K562 (cell line): ENCODE results near the gene MTHFD2. TPM values are rescaled to one million over a fixed set of nuclear protein-coding genes. Genes with fewer than 3 reads are reported as not detected.

Experiments used
- ARHGAP35 ChIP-seq: fragments of 450-650 bp; IDR thresholded peaks from 2 replicates; pipeline ENCODE4 v1.6.1; 2018; ENCODE audit not compliant: partially characterized antibody
- BRD4 ChIP-seq: fragments of 200-600 bp; sonication (generic); IDR thresholded peaks from 2 replicates; pipeline ENCODE4 v1.6.1; 2017; ENCODE audit warnings: inconsistent platforms
- CBX8 ChIP-seq: fragments of 200-600 bp; sonication (generic); IDR thresholded peaks from 2 replicates; pipeline ENCODE4 v1.6.1; 2012; ENCODE audit warnings: borderline replicate concordance, mixed run types, low read depth, mild to moderate bottlenecking, moderate library complexity, mixed read lengths, low read length, control low read depth, inconsistent platforms; ENCODE audit not compliant: poor library complexity, severe bottlenecking; ENCODE audit errors: extremely low read depth
- E2F6 ChIP-seq, 2 experiments: IDR thresholded peaks; 2 replicates each; pipeline ENCODE4 v1.6.1; 2011; ENCODE audit warnings: borderline replicate concordance in 1 of 2, control low read depth in 1 of 2, low read depth in 1 of 2, low read length in 1 of 2, mild to moderate bottlenecking in 1 of 2, mixed read lengths in 1 of 2, moderate library complexity in 1 of 2; ENCODE audit not compliant: insufficient read depth in 1 of 2, insufficient read length in 1 of 2, poor library complexity in 1 of 2, severe bottlenecking in 1 of 2; ENCODE audit errors: extremely low read depth in 1 of 2
- ETV6 ChIP-seq, 3 experiments: fragments of 150-350 bp in 1 of 3; sonication (generic) in 1 of 3; formaldehyde crosslinking in 1 of 3; IDR thresholded peaks; 2 replicates each; pipeline versions ENCODE4 v1.6.1 to v1.8.0; 2014 to 2022; ENCODE audit warnings: borderline replicate concordance in 2 of 3, low read depth in 2 of 3, antibody characterized with exemption in 1 of 3, low read length in 1 of 3, mild to moderate bottlenecking in 1 of 3, missing genetic modification reagents in 1 of 3
- HDAC1 ChIP-seq, 2 experiments: fragments of 450-650 bp; IDR thresholded peaks; 2 replicates each; pipeline ENCODE4 v1.6.1; 2016 to 2017; ENCODE audit warnings: inconsistent platforms in 1 of 2, mild to moderate bottlenecking in 1 of 2, moderate library complexity in 1 of 2
- HMG20A ChIP-seq: fragments of 450-650 bp; formaldehyde crosslinking; conservative IDR thresholded peaks from 2 replicates; pipeline ENCODE4 v1.4.0; 2020; ENCODE audit warnings: mild to moderate bottlenecking, mixed read lengths
- HOXB6 ChIP-seq: fragments of 250-450 bp; sonication (Bioruptor Pico); IDR thresholded peaks from 2 replicates; pipeline ENCODE4 v1.5.1; 2022; ENCODE audit warnings: mild to moderate bottlenecking, borderline replicate concordance
- MYBL2 ChIP-seq, 2 experiments: fragments of 450-650 bp in 1 of 2; sonication (generic) in 1 of 2; formaldehyde crosslinking in 1 of 2; IDR thresholded peaks; 2 replicates each; pipeline versions ENCODE4 v1.6.1 to v1.8.1; 2017 to 2022; ENCODE audit warnings: borderline replicate concordance in 1 of 2, inconsistent platforms in 1 of 2, low read depth in 1 of 2, mild to moderate bottlenecking in 1 of 2, missing genetic modification reagents in 1 of 2, moderate library complexity in 1 of 2
- NCOA6 ChIP-seq: fragments of 450-650 bp; IDR thresholded peaks from 2 replicates; pipeline ENCODE4 v1.6.1; 2017; ENCODE audit warnings: mild to moderate bottlenecking
- NFE2 ChIP-seq: IDR thresholded peaks from 2 replicates; pipeline ENCODE4 v1.6.1; 2014; ENCODE audit warnings: antibody characterized with exemption, low read depth
- POLR2AphosphoS2 ChIP-seq: IDR thresholded peaks from 2 replicates; pipeline ENCODE4 v1.6.1; 2012; ENCODE audit warnings: low read length, improper control_type of control experiment
- RBM34 ChIP-seq: fragments of 200-400 bp; formaldehyde crosslinking; IDR thresholded peaks from 2 replicates; pipeline ENCODE4 v1.6.1; 2018; ENCODE audit warnings: low read length, borderline replicate concordance; ENCODE audit not compliant: insufficient read depth
- RFX1 ChIP-seq: fragments of 450-650 bp; IDR thresholded peaks from 2 replicates; pipeline ENCODE4 v1.6.1; 2016; ENCODE audit warnings: mild to moderate bottlenecking, moderate library complexity
- TAF1 ChIP-seq: IDR thresholded peaks from 2 replicates; pipeline ENCODE4 v1.6.1; 2011; ENCODE audit warnings: mild to moderate bottlenecking, low read length, moderate library complexity; ENCODE audit not compliant: insufficient read depth, control insufficient read depth, severe bottlenecking; ENCODE audit errors: extremely low read depth
- TCF15 ChIP-seq: fragments of 250-450 bp; sonication (Bioruptor Pico); IDR thresholded peaks from 2 replicates; pipeline ENCODE4 v1.8.0; 2022; ENCODE audit warnings: moderate library complexity, mild to moderate bottlenecking, inconsistent platforms
- TFAP4 ChIP-seq: sonication (generic); formaldehyde crosslinking; IDR thresholded peaks from 2 replicates; pipeline ENCODE4 v1.8.0; 2022; ENCODE audit warnings: missing genetic modification reagents, mild to moderate bottlenecking, moderate library complexity, borderline replicate concordance
- THRB ChIP-seq: fragments of 450-650 bp; formaldehyde crosslinking; conservative IDR thresholded peaks from 2 replicates; pipeline ENCODE4 v1.4.0; 2022; ENCODE audit warnings: mild to moderate bottlenecking, missing genetic modification characterization
- ZFP1 ChIP-seq: fragments of 450-650 bp; formaldehyde crosslinking; IDR thresholded peaks from 2 replicates; pipeline ENCODE4 v1.4.0; 2020; ENCODE audit warnings: mild to moderate bottlenecking, mixed read lengths
- ZNF23 ChIP-seq: fragments of 250-450 bp; sonication (Bioruptor Pico); IDR thresholded peaks from 2 replicates; pipeline ENCODE4 v1.4.0; 2020; ENCODE audit warnings: mild to moderate bottlenecking
- ZNF282 ChIP-seq: sonication (generic); formaldehyde crosslinking; IDR thresholded peaks from 2 replicates; pipeline ENCODE4 v1.8.1; 2023; ENCODE audit warnings: missing genetic modification reagents
- ZNF644 ChIP-seq: fragments of 200-800 bp; sonication (Bioruptor generic); IDR thresholded peaks from 2 replicates; pipeline ENCODE4 v1.6.1; 2016; ENCODE audit warnings: low read depth, missing genetic modification characterization, missing compliant biosample characterization
- ZNF707 ChIP-seq: fragments of 250-450 bp; sonication (Bioruptor Pico); conservative IDR thresholded peaks from 2 replicates; pipeline ENCODE4 v1.8.0; 2022; ENCODE audit warnings: inconsistent platforms, mild to moderate bottlenecking, moderate library complexity
- ZSCAN32 ChIP-seq: fragments of 450-650 bp; formaldehyde crosslinking; IDR thresholded peaks from 2 replicates; pipeline ENCODE4 v1.4.0; 2020; ENCODE audit warnings: mild to moderate bottlenecking, moderate library complexity
- polyA plus RNA-seq, 8 experiments: library from polyadenylated mRNA; depleted of rRNA in 4 of 8; stranded (reverse) in 5 of 8; unstranded in 3 of 8; fragments of >200 nt; fragmentation: Nextera tagmentation in 2 of 8; fragmentation: Illumina TruSeq in 1 of 8; extraction: Ambion mirVana in 2 of 8; extraction: Trizol in 1 of 8; gene quantifications; 2 replicates each; pipeline versions ENCODE4 v1.2.1 to v1.2.3, GENCODE V29; 2011 to 2014; ENCODE audit warnings: inconsistent platforms in 1 of 8, missing spikeins in 1 of 8
- total RNA-seq, 7 experiments: library from RNA; depleted of rRNA in 6 of 7; stranded (reverse); fragments of >200 nt in 6 of 7; fragmentation: Illumina TruSeq in 2 of 7; extraction: Trizol in 2 of 7; gene quantifications; 2 replicates each; pipeline versions ENCODE4 v1.2.1 to v1.2.3, GENCODE V29; 2011 to 2021; ENCODE audit warnings: low replicate concordance in 1 of 7

MTHFD2 gene
- total and polyA plus RNA-seq, 9 of the 15 experiments (the other 6 are each of a cell fraction or from before 2014, with no cell fraction given): 113 to 520 (median 234) TPM

- TF ChIP-seq ETV6 (IDR thresholded peaks at IDR 0.05; ENCODE audit: borderline replicate concordance in 1 of 2, low read depth in 2 of 2, low read length in 1 of 2) (no peak), ETV6 (CRISPR knock-in tag; IDR thresholded peaks at IDR 0.05; ENCODE audit: borderline replicate concordance) (no peak), HMG20A (no peak), CBX8 (no peak), TAF1 (peak; percentile 64), TFAP4 (CRISPR knock-in tag) (no peak), NFE2 (0 out of 2 replicates have a peak, but pooled peaks have one; percentile 46), POLR2AphosphoS2 (no peak), ZSCAN32 (no peak), TCF15 (CRISPR knock-in tag) (no peak), ZNF23 (CRISPR knock-in tag) (no peak), ZNF644 (tag) (no peak), ZNF707 (CRISPR knock-in tag) (no peak), THRB (CRISPR knock-in tag) (no peak), E2F6 (IDR thresholded peaks at IDR 0.05; ENCODE audit: borderline replicate concordance in 1 of 2, extremely low read depth in 1 of 2, insufficient read depth in 1 of 2, insufficient read length in 1 of 2, low read depth in 1 of 2, low read length in 1 of 2, poor library complexity in 1 of 2, severe bottlenecking in 1 of 2) (no peak), RFX1 (no peak; the same call in 1 of the 2 replicates), ZFP1 (CRISPR knock-in tag) (no peak), BRD4 (no peak), HOXB6 (no peak), MYBL2 (IDR thresholded peaks at IDR 0.05; ENCODE audit: low read depth) (no peak), MYBL2 (CRISPR knock-in tag; IDR thresholded peaks at IDR 0.05; ENCODE audit: borderline replicate concordance) (no peak), ARHGAP35 (no peak), NCOA6 (no peak), HDAC1 (IDR thresholded peaks at IDR 0.05) (peak in 1 of 2 experiments; percentile 81; a peak in 2 of 4 replicates), ZNF282 (CRISPR knock-in tag) (no peak), RBM34 (no peak)
These were observed 12.4 kb upstream of the MTHFD2 start (continued) for GRCh38 chr2:74186038-74186437.
